Suppressor macrophage treated with lipopolysaccharide for 1 hour (primary cell): ENCODE data around the gene GAST.

ENCODE experiments used
- DNase-seq, 3 donors: peaks; one replicate each; pipeline ENCODE4 v3.0.0-alpha.2; 2020 to 2022

The GAST gene

GRCh38 chr17:41748275-41748674 lies 36.1 kb downstream of the GAST start:
- no peak for DNase-seq

GRCh38 chr17:41750862-41751261 lies 38.7 kb downstream of the GAST start:
- DNase-seq = no peak

GRCh38 chr17:41751288-41751687 lies 39.2 kb downstream of the GAST start:
- DNase-seq = peak in 1 of 3 donors; percentile 15

- DNase-seq = no peak
Measured at GRCh38 chr17:41754066-41754465, 41.9 kb downstream of the GAST start.

- DNase-seq = no peak
Measured at GRCh38 chr17:41758601-41759000, 46.5 kb downstream of the GAST start.

- DNase-seq = no peak
Measured at GRCh38 chr17:41760878-41761277, 48.7 kb downstream of the GAST start.

GRCh38 chr17:41762391-41762790 lies 50.3 kb downstream of the GAST start:
- no peak for DNase-seq

- DNase-seq = no peak
Measured at GRCh38 chr17:41762841-41763240, 50.7 kb downstream of the GAST start.

GRCh38 chr17:41763327-41763726 lies 51.2 kb downstream of the GAST start:
- DNase-seq = no peak
